ENCODE measurements around the gene LIN7B.
"Not testable (repeated sequence)": the region's sequence is repeated elsewhere in the genome, so short reads cannot be mapped to it uniquely, and the experiment has no call there.

Gene LIN7B

GRCh38 chr19:49119411-49120324 is 5.5 kb downstream of the LIN7B start, which contains the start of gene PPFIA3:
TSS of gene PPFIA3 (plus strand) at chr19:49119544. CDS start at chr19:49127874, 8,330 bp downstream.
- peak; percentile 82 for DNase-seq (ENCODE audit: low spot score)

DNA sequence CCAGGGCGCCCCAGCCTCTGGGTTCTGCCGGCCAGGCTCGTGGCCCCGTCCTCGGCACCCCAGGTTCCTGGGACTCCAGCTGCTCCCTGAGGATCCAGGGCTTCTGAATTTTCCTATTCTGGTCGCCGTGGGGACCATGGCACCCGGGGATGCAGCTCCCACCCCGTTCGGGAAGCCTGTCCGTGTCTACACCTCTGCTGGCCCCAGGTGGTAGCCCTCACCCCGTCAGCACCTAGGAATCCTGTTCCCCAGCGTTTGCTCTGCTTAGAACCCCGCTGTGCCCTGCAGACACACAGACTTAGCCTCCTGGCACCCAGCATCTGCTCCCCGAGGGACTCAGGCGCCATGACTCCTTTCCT is 6.1 kb downstream of the LIN7B start:
- DNase-seq (ENCODE audit: low spot score) = no peak

- DNase-seq (ENCODE audit: low spot score) = no peak
These were observed 6.7 kb downstream of the LIN7B start for GRCh38 chr19:49120868-49121267.

DNA sequence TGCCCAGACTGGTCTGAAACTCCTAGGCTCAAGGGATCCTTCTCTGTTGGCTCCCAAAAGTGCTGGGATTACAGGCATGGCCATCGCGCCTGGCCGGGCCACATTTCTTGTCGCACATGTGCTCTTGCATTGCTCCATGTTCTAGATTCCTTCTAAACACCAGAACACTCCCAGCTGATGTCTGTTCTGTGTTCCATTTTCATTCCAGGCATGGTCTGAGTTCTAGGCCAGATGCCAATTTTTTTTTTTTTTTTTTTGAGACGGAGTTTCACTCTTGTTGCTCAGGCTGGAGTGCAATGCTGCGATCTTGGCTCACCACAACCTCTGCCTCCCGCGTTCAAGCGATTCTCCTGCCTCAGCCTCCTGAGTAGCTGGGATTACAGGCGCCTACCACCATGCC is 7.7 kb downstream of the LIN7B start:
- not testable (repeated sequence) for DNase-seq (ENCODE audit: low spot score)

GRCh38 chr19:49123285-49123684 is 9.1 kb downstream of the LIN7B start:
- not testable (repeated sequence) for DNase-seq (ENCODE audit: low spot score)

DNA sequence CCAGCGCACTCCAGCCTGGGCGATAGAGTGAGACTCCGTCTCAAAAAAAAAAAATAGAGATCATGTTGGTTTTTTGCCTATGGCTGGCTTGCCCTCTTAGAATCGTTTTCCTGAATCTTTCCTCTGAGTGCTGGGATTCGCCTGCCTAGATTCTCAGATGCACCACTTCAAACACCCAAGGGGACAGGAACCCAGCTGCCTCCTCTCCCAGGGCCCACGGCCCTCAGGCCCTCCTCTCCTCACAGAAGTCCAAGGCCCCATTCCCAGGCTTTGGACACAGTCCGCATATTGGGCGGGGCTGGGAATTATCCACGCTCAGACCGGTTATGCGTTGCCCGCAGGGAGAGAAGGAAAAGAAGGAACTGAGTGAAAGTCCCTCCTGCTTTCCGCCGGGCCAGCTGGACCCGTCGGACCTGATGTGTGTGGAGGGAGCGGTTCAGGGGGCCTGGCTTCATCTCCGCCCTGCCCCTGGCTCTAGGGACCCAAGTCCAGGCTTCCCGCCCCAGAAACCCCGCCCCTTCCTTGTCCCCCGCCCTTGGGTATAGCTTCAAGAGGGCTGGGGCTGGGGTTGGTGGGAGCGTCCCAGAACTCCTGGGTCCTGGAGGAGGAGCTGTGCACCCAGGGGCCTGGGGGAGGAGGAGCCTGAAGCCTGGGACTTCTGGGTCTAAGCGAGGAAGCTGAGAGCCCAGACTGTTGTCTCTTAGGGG is 11.0 kb downstream of the LIN7B start:
- no peak for DNase-seq (ENCODE audit: low spot score)

DNA sequence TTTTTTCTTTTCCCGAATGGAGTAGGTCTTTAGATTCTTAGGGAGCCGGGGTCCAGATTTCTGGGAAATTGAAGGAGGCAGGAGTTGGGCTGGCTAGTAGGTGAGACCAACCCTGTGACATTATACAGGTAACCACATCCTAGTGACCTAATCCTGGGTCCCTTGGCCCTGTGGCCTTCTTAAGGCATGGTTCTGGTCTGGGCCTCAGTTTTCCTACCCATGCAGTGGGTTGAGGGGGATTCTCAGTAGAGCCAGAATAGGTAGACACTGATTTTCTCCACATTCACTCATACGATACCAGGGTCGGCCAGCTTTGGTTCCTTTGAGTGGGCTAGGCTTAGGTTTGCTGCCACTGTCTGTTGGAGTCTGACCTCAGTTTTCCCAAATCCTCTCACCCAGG is 12.4 kb downstream of the LIN7B start:
- DNase-seq (ENCODE audit: low spot score) = no peak

DNA sequence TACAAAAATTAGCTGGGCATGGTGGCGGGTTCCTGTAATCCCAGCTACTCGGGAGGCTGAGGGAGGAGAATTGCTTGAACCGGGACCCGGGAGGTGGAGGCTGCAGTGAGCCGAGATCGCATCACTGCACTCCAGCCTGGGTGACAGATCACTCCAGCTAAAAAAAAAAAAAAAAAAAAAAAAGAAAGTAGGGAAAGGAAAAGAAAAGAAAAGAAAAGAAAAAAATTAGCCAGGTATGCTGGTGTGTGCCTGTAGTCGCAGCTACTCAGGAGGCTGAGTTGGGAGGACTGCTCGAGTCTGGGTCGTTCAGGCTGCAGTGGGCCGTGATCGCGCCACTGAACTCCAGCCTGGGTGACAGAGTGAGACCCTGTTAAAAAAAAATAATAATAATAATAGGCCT is 13.1 kb downstream of the LIN7B start:
- not testable (repeated sequence) for DNase-seq (ENCODE audit: low spot score)

DNA sequence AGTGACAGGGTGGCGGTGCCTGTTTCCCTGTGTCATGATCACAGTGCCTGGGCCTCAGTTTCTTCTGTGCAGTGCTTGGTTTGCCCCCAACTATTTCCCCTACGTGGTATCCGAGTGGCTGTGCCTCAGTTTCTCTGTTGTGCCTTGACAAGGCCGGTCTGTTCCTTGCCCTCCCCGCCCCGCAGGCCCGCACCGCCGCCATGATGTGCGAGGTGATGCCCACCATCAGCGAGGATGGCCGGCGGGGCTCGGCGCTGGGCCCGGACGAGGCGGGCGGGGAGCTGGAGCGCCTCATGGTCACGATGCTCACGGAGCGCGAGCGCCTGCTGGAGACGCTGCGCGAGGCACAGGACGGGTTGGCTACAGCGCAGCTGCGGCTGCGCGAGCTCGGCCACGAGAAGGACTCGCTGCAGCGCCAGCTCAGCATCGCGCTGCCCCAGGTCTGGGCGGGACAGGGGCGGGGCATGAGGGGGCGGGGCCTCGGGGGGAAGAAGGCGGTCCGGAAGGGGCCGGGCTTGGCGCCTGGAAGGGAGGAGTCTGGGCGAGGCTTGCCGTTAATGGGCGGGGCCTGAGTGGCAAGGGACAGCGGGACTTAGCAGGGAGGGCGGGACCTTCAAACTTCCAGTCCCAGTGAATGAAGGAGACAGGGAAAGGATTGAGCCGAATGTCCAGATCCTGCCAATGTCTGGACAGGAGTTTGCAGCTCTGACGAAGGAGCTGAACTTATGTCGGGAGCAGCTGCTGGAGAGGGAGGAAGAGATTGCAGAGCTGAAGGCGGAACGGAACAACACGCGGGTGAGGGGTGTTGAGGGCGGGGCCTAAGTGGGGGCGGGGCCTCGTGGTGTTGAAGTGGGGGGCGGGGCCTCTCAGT is 13.7 kb downstream of the LIN7B start:
- DNase-seq (ENCODE audit: low spot score) = peak; percentile 99

- DNase-seq (ENCODE audit: low spot score) = no peak
These were observed 14.5 kb downstream of the LIN7B start for GRCh38 chr19:49128545-49129237.

GRCh38 chr19:49129238-49129583 is 15.0 kb downstream of the LIN7B start:
- no peak for DNase-seq (ENCODE audit: low spot score)

DNA sequence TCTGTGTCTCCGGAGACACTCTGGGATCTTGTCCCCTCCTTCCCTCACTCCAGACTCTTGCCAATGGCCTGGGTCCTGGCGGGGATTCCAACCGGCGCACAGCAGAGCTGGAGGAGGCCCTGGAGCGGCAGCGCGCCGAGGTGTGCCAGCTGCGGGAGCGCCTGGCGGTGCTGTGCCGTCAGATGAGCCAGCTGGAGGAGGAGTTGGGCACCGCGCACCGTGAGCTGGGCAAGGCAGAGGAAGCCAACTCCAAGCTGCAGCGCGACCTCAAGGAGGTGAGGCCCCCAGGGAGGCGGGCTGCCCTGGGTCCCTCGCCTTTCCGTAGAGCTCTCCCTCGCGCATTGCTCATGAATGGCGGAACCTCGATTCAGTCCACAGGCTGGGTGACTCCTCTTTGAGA is 16.2 kb downstream of the LIN7B start:
- no peak for DNase-seq (ENCODE audit: low spot score)

DNA sequence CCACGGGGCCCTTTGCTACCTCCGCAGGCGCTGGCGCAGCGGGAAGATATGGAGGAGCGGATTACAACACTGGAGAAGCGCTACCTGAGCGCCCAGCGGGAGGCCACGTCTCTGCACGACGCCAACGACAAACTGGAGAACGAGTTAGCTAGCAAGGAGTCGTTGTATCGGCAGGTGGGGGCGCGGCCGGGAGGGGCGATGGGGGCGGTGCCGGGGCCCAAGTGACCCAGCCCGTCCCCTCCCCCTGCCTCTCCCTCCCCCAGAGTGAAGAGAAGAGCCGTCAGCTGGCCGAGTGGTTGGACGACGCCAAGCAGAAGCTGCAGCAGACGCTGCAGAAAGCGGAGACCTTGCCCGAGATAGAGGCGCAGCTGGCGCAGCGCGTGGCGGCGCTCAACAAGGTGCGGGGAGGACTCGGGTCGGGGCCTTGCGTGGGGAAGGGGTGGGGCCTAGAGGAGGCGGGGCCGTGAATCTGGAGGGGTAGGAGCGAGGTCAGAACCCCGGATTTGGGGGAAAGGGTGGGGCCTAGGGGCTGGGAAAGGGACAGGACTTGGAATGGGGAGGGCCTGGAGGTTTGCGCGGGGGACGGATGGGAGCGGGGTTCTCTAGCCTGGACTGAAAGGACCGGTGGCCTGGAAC is 18.9 kb downstream of the LIN7B start:
- DNase-seq (ENCODE audit: low spot score) = no peak

GRCh38 chr19:49133621-49134454 is 19.7 kb downstream of the LIN7B start:
- DNase-seq (ENCODE audit: low spot score) = peak; percentile 70

GRCh38 chr19:49135686-49136085 is 21.5 kb downstream of the LIN7B start:
- DNase-seq (ENCODE audit: low spot score) = no peak

- DNase-seq (ENCODE audit: low spot score) = no peak
These were observed 22.6 kb downstream of the LIN7B start for GRCh38 chr19:49136771-49137171.

DNA sequence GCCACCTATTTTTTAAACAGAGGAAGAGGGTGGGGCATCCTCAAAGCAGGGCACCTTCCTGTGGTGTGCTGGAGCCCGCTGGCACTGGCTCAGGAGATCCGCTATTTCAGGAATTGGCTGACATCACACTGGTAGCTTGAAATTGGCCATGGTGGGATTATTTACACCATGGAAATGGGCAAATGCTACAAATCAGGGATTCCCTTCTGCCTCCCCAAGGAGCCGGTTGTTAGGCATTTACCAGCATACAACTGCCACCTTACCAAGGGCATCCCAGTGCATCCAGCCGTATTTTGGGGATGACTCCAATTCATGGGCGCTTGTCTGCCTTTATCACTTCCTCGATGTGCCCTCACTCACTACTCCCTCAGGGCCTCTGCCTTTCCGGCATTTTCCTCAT is 26.8 kb downstream of the LIN7B start:
- DNase-seq (ENCODE audit: low spot score) = no peak

GRCh38 chr19:49141352-49141751 is 27.2 kb downstream of the LIN7B start:
- DNase-seq (ENCODE audit: low spot score) = no peak

- peak; percentile 96 for DNase-seq (ENCODE audit: low spot score)
These were observed 28.7 kb downstream of the LIN7B start for GRCh38 chr19:49142866-49143335.

Measured in AG20443 (cell line).